GM18507 (cell line): ENCODE results near the gene NCOA4.
"Not testable (repeated sequence)": the region's sequence is repeated elsewhere in the genome, so short reads cannot be mapped to it uniquely, and the experiment has no call there.

ENCODE experiments used
- DNase-seq: peaks from one replicate; pipeline ENCODE4 v3.0.0; 2011; ENCODE audit warnings: low read depth; ENCODE audit not compliant: insufficient read length; ENCODE audit errors: extremely low spot score
- FAIRE-seq: peaks from 2 replicates; lab custom pipeline; 2011; peaks lifted over from hg19 to GRCh38; lab: Jason Lieb, UNC

Gene NCOA4

GRCh38 chr10:46053534-46054434 lies 23.4 kb upstream of the NCOA4 start:
- DNase-seq (no peak), FAIRE-seq (no peak)

- FAIRE-seq (no peak), DNase-seq (no peak)
These were observed 22.5 kb upstream of the NCOA4 start for GRCh38 chr10:46052791-46053375.

GRCh38 chr10:46052057-46052790 lies 21.8 kb upstream of the NCOA4 start:
- DNase-seq (no peak), FAIRE-seq (no peak)

- DNase-seq (no peak), FAIRE-seq (no peak)
These were observed 20.7 kb upstream of the NCOA4 start for GRCh38 chr10:46050941-46051623.

GRCh38 chr10:46049497-46049831 lies 19.0 kb upstream of the NCOA4 start:
- not testable (repeated sequence) for DNase-seq, FAIRE-seq

- no peak for FAIRE-seq
- no peak for DNase-seq
These were observed 17.7 kb upstream of the NCOA4 start for GRCh38 chr10:46048152-46048551.

GRCh38 chr10:46046261-46046660 lies 15.8 kb upstream of the NCOA4 start, which contains the start of gene MSMB:
Gene MSMB, minus strand, starts transcription at chr10:46046269. Its CDS starts 32 bp downstream, at chr10:46046237.
- FAIRE-seq (no peak), DNase-seq (no peak)

GRCh38 chr10:46042527-46042926 lies 12.1 kb upstream of the NCOA4 start:
- no peak for FAIRE-seq
- DNase-seq = no peak

- no peak for FAIRE-seq
- no peak for DNase-seq
These were observed 9.6 kb upstream of the NCOA4 start for GRCh38 chr10:46040004-46040403.

GRCh38 chr10:46037107-46037825 lies 6.8 kb upstream of the NCOA4 start:
- FAIRE-seq (no peak), DNase-seq (no peak)

GRCh38 chr10:46035923-46036849 lies 5.8 kb upstream of the NCOA4 start:
- FAIRE-seq (no peak), DNase-seq (no peak)

- DNase-seq = no peak
- FAIRE-seq = no peak
These were observed 3.2 kb upstream of the NCOA4 start for GRCh38 chr10:46033602-46034011.

GRCh38 chr10:46031648-46032532 lies 1.5 kb upstream of the NCOA4 start:
- no peak for FAIRE-seq
- no peak for DNase-seq

GRCh38 chr10:46029461-46030030 lies 877 bp downstream of the NCOA4 start:
- no peak for FAIRE-seq
- no peak for DNase-seq

GRCh38 chr10:46028584-46029460 lies 1.6 kb downstream of the NCOA4 start:
- FAIRE-seq = no peak
- DNase-seq = no peak

- FAIRE-seq (no peak), DNase-seq (no peak)
These were observed 4.3 kb downstream of the NCOA4 start for GRCh38 chr10:46026106-46026505.
